LoVo (cell line): ENCODE measurements around the gene JUND.

Experiments used
- DNase-seq: peaks from one replicate; pipeline ENCODE4 v3.0.0-alpha.2; 2016; ENCODE audit warnings: low spot score

The JUND gene

DNA sequence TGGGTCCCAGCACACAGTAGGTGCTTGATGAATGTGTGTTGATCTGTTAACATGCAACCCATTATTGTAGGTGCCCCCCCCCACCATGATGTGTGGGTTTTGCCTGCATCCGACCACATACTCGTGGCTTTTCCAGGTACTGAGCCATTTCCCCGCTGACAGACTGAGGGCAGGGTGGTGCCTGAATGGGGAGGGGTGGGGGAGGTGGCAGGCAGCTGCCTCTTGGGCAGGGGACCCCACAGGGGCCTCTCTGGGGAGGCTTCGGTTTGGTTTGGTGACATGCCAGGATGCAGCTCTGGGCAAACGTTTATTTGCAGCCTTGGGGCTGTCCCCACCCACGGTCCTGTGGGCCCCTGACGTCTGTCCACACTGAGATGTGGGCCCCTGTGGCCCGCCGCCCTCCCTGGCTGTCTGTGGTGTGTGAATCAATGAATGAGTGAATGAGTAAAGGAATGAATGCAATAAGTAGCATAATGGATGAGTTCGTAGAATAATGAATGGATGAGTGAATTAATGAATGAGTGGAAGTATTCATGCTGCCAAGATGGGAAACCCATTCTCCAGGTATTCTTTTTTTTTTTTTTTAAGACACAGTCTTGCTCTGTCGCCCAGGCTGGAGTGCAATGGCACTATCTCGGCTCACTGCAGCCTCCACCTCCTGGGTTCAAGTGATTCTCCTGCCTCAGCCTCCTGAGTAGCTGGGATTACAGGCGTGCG is 9.0 kb upstream of the JUND start:
- no peak for DNase-seq

DNA sequence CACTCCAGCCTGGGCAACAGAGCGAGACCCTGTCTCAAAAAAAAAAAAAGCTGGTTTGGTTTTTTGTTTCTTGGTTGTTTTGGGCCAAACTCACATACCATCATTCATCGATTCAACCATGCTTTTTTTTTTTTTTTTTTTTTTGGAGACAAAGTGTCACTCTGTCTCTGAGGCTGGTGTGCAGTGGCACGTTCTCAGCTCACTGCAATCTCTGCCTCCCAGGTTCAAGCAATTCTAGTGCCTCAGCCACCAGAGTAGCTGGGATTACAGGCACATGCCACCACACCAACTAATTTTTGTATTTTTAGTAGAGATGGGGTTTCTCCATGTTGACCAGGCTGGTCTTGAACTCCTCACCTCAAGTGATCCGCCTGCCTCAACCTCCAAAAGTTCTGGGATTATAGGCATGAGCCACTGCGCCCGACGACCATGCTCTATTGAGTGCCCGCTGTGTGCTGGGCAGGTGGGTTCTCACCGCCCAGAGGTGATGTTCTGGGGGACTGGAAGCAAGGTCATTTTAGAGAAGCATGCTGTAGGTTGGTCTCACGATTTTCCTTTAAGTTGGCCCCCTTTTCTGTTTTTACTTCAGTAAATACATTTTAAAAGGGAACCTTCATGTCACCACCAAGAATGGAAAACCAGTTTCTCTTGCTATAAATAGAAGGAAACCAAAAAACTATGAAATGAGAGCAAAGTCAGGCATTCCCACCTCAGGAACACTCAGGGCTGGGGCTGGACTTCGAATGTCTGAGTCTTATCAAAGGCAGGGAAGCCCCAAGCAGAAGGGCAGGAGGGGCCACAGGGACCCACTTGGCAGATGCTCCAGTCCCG is 8.3 kb upstream of the JUND start:
- no peak for DNase-seq

DNA sequence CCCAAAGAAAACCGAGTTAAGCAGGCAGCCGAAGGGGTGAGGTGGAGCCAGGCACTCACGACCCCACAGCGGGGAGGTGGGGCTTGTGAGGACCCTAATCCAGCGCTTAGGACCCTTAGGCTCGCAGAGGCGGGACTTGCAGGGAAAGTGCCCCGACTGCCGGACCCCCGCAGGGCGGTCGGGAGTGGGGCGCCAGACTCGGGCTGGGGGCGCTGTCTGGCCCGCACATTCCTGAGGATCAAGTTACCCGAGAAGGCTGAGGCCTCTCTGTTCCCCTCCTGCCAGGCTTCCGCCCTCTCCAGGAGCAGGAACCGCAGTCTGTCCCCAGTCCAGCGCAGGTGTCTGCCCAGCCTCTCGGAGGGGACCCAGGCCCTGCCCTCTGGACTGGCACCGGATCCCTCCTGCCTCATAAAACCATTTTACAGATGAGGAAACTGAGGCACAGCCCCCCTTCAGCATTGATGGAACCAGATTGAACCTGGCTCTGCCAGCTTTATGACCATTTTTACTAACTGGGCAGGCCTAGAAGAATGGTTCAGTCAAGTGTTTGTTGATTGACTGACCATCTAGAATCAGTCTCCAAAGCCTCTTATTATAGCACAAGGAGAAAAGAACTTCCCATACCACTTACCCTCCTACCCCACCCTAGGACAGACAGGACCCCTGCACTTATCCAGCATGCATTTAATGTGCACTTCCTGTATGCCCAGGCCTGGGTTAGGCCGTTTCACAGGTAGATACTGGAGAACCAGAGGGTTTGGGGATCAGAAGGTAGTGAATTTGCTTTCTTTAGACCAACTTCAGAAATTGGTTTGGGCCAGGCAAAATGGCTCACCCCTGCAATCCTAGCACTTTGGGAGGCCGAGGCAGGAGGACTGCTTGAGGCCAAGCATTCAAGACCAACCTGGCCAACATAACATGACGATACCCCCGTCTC is 6.7 kb upstream of the JUND start:
- no peak for DNase-seq

DNA sequence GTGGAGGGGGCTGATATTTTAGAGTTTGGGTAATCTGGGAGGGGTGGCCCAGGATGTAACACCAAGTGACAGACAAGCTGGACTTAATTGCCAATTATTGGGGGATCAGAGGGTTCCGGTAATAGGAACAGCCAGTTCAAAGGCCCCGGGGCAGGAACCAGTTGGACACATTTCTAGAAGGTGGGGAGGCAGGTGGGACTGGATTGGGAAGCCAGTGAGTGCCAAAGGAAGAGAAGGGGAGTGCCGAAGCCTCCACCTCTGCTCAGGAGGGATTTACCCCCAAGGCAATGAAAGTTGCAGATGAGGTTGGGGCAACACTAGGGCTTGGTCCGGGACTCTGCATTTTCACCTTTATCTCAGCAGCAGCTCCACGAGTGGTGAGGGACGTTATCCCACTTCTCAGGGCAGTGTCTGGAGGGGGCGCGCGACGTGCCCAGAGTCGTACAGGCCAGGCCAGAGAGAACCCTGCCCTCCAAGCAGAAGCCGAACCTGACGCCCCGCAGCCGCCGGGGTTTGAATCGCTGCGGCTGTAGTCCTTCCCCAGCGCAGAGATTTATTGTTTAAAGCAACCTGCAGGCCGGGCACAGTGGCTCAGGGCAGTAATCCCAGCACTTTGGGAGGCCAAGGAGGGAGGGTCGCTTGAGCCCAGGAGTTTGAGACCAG is 5.7 kb upstream of the JUND start:
- DNase-seq, result no peak

DNA sequence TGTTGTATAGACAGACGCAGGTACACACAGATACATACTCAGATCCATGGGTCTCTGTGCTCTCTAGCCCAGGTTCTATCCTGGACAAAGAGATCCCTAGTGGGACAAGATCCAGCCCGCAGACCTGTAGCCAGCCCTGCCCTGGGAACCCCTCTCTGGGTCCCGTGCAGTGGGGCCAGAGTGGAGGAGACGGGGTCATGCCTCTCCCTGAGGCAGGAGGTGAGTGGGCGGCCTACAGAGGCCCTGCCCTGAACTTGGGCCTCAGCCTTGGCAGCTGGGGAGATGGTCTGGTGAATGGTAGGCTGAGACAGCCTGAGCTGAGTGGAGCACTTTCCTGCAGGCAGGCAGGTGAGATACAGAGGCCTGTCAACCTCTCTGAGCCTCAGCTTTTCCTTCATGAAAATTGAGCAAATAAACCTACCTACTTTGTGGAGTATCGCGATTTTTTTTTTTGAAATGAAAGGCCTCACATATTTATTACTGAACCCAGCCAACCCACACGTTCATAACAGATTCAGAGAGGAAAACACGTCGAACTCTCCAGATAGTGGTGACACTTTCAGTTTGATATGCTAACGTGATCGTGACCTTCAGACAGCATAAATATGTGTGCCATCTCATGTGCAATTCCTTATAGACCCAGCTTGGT is 3.4 kb upstream of the JUND start:
- DNase-seq, result no peak

DNA sequence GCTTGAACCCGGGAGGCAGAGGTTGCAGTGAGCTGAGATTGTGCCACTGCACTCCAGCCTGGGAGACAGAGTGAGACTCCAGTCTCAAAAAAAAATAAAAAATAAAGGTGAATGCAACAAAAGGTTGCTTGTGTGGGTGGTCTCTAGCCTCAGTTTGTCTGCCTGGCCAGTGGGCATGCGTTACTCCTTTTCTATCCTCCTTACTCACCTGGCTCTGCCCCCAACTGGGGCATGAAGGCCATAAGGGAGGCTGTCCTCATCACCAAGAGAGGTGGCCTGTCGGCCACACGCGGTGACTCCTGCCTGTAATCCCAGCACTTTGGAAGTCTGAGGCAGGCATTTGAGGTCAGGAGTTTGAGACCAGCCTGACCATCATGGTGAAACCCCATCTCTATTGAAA is 1.9 kb upstream of the JUND start:
- DNase-seq, result no peak

DNA sequence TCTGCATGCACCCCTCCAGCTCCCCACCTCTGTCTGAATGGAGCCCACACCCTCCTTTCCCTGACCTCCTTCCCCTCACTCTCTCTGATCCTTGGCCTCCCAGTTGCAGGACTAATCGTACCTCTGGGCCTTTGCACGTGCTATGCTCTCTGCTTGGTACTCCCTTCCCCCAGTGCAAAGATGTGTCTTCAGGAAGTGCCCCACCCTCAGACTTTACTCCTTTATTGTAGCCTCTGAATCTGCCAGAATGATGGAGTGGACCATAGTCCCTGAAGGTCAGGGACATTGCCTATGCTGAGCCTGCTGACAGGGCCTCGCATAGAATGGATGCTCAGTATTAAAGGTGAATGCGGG is 1.3 kb upstream of the JUND start:
- DNase-seq, result peak; percentile 32

DNA sequence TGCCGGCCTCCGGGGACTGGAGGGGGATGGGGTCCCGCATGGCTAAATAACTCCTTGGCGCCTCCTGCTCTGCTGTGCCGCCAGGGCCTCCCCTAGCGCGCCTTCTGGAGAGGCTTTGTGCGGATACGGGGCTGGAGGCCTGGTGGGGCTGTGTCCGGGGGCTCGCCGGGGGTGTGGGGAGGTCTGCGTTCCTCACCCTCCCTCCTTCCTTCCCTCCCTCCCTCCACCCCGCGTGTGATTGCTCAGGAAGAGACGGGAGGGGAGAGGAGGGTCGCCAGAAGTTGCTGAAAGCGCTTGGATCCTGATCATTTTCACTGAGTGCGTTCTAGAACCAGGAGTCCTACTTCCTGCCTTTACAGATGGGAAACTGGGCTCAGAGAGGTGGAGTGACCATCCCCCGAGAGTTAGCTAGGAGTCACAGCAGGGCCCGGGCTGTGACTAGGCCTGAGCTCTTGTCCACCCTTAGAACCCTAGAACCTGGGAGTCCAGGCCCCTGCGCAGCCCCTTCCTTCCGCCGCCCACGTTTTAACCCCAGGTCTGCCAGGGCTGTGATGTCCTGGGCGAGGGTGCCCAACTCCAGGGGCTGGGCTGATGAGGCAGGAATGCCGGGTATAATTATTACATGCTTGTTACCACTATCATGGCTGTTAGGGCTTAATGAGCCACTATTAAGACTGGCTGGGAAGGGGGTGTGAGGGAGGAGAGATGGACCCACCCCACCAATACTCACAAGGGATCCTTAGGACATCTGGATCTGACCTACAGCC is 782 bp upstream of the JUND start:
- peak; percentile 28 for DNase-seq

DNA sequence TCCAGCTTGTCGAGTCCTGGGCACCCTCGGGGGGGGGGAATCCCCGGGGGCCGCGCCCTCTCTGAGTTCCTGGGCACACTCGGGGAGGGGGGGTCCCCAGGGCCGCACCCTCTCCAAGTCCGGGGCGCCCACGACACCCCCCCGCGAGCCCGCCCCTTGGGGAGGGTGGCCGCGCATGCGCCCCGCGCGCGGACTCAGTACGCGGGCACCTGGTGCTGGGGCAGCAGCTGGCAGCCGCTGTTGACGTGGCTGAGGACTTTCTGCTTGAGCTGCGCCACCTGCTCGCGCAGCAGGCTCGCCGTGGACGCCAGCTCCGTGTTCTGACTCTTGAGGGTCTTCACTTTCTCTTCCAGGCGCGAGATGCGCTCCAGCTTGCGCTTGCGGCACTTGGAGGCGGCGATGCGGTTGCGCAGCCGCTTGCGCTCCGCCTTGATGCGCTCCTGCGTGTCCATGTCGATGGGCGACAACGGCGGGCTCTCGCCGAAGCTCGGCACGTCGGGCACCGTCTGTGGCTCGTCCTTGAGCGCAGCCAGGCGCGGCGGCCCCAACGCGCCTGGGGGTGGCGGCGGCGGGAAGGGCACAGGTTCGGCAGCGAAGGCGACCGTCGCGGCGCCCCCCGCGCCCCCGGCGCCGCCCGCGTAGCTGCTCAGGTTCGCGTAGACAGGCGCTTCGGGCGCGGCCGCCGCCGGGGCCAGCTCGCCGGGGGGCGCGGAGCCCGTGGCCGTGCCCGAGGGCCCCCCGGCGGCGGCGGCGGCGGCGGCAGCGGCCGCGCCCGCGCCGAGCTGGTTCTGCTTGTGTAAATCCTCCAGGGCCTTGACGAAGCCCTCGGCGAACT is 958 bp downstream of the JUND start:
- DNase-seq, result peak; percentile 71

DNA sequence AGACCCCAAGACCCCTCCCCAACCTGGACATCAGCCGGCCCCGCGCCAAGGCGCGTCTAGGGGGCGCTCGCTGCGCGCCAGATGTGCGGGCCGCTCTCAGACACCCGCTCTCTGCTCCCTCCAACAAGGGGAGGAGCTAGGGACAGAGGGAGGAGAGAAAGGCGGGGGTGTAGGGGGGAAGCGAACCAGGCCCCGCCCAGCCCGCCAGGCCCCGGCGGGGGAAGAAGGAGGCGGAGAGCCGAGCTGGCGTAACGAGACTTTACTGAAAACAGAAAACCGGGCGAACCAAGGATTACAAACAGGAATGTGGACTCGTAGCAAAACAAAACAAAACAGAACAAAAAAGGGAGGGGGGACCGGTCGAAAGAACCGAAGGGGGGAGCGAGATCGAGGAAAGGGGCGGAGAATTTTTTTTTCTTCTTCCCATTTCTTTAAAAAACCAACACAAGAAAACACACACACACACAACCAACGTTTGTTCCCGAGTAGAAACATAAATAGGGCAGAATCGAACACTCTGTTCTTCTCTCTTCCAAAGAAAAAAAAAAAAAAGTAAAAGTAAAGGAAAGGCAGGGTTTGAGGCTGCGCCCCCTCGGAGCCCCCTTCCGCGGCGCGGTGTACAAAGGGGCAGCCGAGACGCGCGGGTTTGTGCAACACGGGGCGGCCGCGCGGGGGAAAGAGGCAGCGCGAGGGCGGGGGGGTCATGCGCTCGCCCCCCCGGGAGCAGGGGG is 1.7 kb downstream of the JUND start:
- peak; percentile 90 for DNase-seq

DNA sequence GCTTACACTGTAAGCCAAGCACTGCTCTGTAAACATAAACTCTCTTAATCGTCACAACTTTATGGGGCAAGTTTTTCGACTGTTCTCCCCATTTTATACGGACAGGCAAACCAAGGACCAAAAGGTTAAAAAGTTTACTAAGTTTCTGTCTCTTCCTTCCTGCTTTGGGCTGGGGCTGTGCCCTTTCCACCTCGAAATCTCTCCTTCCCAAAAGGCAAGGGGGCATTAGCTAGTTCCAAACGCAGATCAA is 2.2 kb downstream of the JUND start:
- DNase-seq, result no peak

DNA sequence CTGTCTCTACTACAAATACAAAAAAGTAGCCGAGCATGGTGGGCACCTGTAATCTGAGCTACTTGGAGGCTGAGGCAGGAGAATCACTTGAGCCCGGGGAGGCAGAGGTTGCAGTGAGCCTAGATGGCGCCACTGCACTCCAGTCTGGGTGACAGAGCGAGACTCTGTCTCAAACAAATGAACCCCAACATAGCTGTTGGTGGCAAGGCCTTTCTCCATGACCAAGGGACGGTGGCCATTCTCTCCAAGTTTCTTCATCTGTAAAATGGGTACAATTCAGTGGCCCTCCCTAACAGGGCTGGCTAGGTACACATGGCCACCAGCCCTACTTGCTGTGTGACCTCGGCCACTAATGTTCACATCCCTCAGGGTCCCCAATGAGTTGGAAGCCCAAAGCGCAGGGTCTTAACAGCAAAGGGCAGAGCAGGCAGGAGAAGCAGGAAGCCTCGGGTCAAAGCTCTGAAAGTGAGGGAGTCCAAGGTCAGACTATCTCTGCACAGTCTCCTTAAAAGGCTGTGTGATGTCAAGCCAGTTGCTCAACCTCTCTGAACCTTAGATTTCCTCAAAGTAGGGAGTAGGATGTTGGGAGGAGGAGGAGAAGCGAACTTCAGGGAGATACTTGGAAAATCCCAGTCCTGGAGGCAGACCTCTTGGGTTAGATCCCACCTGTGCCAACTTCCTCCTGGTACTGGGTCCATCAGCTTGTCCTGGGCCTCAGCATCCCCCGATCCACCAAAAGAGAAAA is 2.7 kb downstream of the JUND start:
- no peak for DNase-seq

DNA sequence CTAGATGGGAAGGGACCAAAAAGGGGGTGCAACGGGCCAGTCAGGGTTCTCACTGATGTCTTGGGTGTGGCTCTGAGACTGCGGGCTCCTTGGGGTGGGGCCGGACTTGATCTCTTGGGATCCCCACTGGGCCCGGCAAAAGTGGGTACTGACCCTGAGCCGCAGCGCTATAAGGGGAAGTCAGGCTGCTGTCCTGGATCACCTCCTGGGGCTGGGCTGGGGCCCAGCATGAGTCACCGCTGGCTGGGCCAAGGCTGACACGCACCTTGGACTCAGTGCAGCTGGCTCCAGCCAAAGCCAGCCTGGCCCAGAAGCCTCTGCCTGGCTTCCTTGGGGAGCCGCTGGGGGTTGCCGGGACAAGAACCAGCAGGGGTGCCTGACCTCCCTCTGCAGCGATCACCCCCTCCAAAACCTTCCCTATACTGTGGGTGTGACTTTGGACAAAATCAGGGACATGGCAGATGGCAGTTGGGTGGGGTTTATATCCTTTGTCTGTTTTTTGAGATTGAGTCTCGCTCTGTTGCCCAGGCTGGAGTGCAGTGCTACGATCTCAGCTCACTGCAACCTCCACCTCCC is 6.6 kb downstream of the JUND start:
- peak; percentile 89 for DNase-seq

DNA sequence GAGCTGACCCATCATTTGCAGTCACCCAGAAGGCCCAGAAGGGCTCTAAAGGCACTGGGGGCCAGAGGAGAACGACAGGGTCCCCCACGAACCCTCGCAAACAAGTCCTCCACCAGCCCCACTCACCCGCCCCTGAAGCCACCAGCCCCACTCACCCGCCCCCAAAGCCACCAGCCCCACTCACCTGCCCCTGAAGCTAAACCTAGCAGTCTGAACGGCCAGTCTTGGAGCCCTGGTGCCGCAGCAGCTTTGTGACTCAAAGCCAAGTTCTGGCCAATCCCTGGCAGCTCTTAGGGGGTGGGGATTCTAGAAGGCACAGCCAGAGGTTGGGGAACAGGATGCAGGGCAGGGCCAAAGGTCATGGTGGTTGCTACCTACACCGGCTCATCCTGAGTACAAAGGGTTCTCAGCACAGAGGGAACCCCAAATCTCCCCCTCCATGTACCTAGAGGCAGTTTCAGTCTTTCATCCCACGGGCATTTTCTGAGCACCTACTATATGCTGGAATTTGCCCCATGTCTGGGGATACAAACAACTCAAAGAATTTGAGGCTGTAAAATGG is 7.1 kb downstream of the JUND start, which contains the start of gene IQCN:
TSS of gene IQCN (minus strand) at position 234 of the 562 bp plus-strand sequence. CDS start 4,974 bp downstream, outside the sequence.
- DNase-seq, result peak; percentile 58

DNA sequence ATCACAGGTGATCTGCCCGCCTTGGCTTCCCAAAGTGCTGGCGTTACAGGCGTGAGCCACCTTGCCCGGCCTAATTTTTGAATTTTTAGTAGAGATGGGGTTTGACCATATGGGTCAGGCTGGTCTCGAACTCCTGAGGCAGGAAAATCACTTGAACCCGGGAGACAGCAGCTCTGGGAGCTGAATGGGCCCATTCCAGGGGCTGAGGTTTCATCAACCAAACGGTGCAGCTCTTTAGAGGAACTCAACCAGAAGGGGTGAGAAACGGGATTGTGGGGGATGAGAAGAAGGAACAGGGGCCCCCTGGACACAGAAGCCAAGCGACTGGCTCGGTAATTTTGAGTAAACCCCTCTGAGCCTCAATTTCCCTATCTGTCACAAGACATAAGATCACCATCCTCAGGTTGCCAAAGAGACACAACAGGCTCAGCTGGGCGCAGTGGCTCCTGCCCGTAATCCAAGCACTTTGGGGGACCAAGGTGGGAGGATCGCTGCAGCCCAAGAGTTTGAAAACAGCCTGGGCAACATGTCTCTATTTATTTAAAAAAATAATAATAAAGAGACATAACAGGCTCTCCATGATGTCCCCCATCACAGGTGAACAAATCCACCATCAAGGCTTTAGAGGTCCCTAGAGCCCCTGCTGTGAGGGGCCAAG is 7.7 kb downstream of the JUND start:
- no peak for DNase-seq

DNA sequence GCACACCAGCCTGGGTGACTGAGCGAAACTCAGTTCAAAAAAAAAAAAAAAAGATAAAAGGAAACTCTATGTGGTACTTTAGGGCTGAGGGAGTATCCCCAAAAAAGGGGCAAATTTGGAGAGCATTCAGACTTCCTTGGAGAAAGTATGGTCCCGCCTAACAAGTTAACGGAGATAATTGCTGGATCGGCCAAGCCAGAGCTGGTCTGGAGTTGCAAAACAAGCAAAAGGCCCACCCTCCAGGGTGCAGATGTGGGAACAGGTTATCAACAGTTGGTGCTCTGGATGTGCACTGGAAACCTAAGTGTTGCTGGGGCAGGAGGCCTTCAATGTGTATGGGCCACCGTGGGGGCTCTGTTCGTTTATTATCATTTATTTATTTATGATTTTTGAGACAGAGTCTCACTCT is 10.0 kb downstream of the JUND start:
- DNase-seq, result no peak

DNA sequence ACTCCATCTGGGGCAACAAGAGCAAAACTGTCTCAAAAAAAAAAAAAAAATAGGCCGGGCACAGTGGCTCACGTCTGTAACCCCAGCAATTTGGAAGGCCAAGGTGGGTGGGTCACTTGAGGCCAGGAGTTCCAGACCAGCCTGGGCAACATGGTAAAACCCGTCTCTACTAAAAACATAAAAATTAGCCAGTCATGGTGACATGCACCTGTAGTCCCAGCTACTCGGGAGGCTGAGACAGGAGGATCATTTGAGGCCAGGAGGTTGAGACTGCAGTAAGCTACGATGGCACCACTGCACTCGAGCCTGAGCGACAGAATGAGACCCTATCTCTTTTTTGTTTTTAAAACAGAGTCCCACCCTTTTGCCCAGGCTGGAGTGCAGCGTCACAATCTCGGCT is 11.1 kb downstream of the JUND start:
- DNase-seq, result no peak
